ENCODE measurements around the gene ETFRF1.

GRCh38 chr12:25146686-25147085 lies 48.4 kb upstream of the ETFRF1 start:
- TF ChIP-seq POLR2A (IDR thresholded peaks at IDR 0.05; ENCODE audit: low read depth, low read length) (no peak), POLR2AphosphoS5 (IDR thresholded peaks at IDR 0.05; ENCODE audit: low read depth, low read length) (no peak), TAF1 (IDR thresholded peaks at IDR 0.05; ENCODE audit: borderline replicate concordance, low read depth, low read length) (no peak)
